ENCODE data around the gene KLK11.

The KLK11 gene

DNA sequence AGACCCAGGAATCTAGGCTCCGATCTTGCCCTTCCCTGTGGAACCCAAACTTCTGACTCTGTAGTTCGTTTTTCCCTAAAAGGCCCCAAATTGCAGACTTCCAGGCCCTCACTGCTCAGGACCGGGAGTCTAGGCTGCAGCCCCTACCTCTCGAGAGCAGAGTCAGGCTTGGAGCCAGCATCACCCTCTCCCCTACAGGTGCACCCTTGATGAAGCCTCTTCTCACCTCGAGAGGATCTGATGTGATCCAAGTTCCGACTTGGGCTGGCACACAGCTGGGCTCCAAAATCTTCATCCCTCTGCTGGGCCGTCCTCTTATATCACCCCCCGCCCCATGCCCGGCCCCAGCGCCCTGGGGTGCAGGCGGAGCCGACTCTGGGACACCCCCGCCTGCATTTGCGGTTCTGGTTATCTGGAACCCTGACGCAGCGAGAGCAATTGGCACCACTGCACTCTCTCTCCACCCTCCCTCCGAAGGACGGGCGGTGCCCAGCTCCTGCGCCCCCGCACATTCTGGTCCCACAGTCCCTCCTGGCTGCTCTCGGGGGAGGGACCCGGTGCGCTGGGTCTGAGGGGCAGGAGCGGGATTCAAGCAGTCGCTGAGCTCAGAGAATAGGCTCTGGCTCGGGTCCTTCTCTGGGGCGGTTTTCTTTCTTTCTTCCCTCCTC is 42.7 kb downstream of the KLK11 start, which contains the start of gene KLK7:
KLK7 (minus strand) TSS at position 293 of the 668 bp plus-strand sequence. CDS start 1,518 bp downstream, outside the sequence.
- ATAC-seq (ENCODE audit: insufficient read depth, low read depth) = no peak
- H3K4me1 ChIP-seq (ENCODE audit: insufficient read depth, low read length) = no peaks in the 10 kb centered on the region
- no peaks in the 10 kb centered on the region for H3K9me3 ChIP-seq (ENCODE audit: insufficient read depth, low read length, severe bottlenecking)
- peaks cover 4% of the 10 kb centered on the region for H3K27me3 ChIP-seq (ENCODE audit: insufficient read depth, low read length, poor library complexity)
- no peaks in the 10 kb centered on the region for H3K79me2 ChIP-seq (ENCODE audit: insufficient read depth, low read length)
- no peak for TF ChIP-seq EZH2 (IDR thresholded peaks at IDR 0.05; ENCODE audit: borderline replicate concordance, low read depth, low read length, severe bottlenecking)
- TF ChIP-seq, protein P1, sequence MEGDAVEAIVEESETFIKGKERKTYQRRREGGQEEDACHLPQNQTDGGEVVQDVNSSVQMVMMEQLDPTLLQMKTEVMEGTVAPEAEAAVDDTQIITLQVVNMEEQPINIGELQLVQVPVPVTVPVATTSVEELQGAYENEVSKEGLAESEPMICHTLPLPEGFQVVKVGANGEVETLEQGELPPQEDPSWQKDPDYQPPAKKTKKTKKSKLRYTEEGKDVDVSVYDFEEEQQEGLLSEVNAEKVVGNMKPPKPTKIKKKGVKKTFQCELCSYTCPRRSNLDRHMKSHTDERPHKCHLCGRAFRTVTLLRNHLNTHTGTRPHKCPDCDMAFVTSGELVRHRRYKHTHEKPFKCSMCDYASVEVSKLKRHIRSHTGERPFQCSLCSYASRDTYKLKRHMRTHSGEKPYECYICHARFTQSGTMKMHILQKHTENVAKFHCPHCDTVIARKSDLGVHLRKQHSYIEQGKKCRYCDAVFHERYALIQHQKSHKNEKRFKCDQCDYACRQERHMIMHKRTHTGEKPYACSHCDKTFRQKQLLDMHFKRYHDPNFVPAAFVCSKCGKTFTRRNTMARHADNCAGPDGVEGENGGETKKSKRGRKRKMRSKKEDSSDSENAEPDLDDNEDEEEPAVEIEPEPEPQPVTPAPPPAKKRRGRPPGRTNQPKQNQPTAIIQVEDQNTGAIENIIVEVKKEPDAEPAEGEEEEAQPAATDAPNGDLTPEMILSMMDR (IDR thresholded peaks at IDR 0.05; ENCODE audit: borderline replicate concordance, extremely low read depth, low read length, poor library complexity, severe bottlenecking) = no peak
- no peak within 1 kb of the TSS for H3K27ac ChIP-seq (ENCODE audit: low read length)
- no peak within 1 kb of the TSS for H2AFZ ChIP-seq (ENCODE audit: low read depth, low read length)
- H3K4me2 ChIP-seq (ENCODE audit: insufficient read depth, low read length) = no peak within 1 kb of the TSS
- no peak for DNase-seq
- H3K36me3 ChIP-seq (ENCODE audit: insufficient read depth, low read length) = no peaks in the 10 kb centered on the region
- no peaks in the 10 kb centered on the region for H4K20me1 ChIP-seq (ENCODE audit: insufficient read depth, low read length)
- no peak within 1 kb of the TSS for H3K9ac ChIP-seq (ENCODE audit: low read depth, low read length)
- no peak within 1 kb of the TSS for H3K4me3 ChIP-seq (ENCODE audit: low read depth in 1 of 2, low read length in 2 of 2)

DNA sequence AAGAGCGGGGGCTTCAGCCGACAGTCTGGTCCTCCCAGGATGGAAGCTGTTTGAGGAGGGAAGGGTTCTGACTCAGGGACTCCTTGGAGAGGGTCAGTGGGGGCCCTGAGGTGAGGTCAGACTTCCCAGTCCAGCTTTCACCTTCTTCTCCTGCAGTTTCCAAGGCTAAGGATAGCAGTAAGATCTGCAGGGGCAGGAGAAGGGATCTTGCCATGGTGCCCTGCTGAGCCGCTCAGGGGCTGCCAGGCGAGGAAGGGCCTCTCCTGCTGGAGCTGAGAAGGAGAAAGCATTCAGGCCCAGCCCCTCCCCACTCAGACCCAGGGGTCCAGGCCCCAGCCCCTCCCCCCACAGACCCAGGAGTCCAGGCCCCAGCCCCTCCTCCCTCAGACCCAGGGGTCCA is 44.2 kb downstream of the KLK11 start:
- Histone ChIP-seq H3K9ac (ENCODE audit: low read depth, low read length) (no peak overlapping the region), H3K79me2 (ENCODE audit: insufficient read depth, low read length) (no peaks in the 10 kb centered on the region), H3K27me3 (ENCODE audit: insufficient read depth, low read length, poor library complexity) (peaks cover 3% of the 10 kb centered on the region), H3K36me3 (ENCODE audit: insufficient read depth, low read length) (no peaks in the 10 kb centered on the region), H3K4me3 (ENCODE audit: low read depth in 1 of 2, low read length in 2 of 2) (no peak overlapping the region), H3K27ac (ENCODE audit: low read length) (no peak overlapping the region), H3K4me1 (ENCODE audit: insufficient read depth, low read length) (no peaks in the 10 kb centered on the region), H4K20me1 (ENCODE audit: insufficient read depth, low read length) (no peaks in the 10 kb centered on the region), H3K4me2 (ENCODE audit: insufficient read depth, low read length) (no peak overlapping the region), H3K9me3 (ENCODE audit: insufficient read depth, low read length, severe bottlenecking) (no peaks in the 10 kb centered on the region), H2AFZ (ENCODE audit: low read depth, low read length) (no peak overlapping the region)
- TF ChIP-seq, protein P1 (IDR thresholded peaks at IDR 0.05; ENCODE audit: borderline replicate concordance, extremely low read depth, low read length, poor library complexity, severe bottlenecking) = no peak
- TF ChIP-seq EZH2 (IDR thresholded peaks at IDR 0.05; ENCODE audit: borderline replicate concordance, low read depth, low read length, severe bottlenecking) = no peak
- ATAC-seq (ENCODE audit: insufficient read depth, low read depth) (no peak), DNase-seq (no peak)

DNA sequence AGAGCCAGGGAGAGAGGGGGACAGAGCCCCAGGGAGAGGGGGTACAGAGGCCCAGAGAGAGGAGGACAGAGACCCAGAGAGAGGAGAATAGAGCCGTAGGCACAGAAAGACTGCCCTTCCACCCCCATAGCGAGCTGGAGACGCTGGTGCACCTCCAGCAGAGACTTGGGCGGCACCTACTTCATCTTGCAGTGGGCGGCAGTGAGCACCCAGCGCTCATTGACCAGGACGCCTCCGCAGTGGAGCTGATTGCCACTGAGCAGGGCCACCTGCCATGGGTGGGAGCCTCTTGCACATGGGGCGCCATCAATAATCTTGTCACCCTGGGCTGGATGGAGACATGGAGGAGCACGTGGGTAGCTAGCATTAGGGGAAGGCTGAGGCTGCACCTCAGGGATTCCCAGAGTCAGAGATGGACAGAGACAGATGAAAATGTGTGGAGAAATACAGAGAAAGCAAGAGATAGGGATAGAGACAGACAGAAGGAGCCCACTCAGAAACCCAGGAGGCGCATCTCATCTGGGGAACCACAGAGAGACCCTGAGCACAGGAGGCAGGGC is 44.7 kb downstream of the KLK11 start:
- Histone ChIP-seq H3K27me3 (ENCODE audit: insufficient read depth, low read length, poor library complexity) (no peaks in the 10 kb centered on the region), H3K36me3 (ENCODE audit: insufficient read depth, low read length) (no peaks in the 10 kb centered on the region), H3K9me3 (ENCODE audit: insufficient read depth, low read length, severe bottlenecking) (no peaks in the 10 kb centered on the region), H3K27ac (ENCODE audit: low read length) (no peak overlapping the region), H3K4me2 (ENCODE audit: insufficient read depth, low read length) (no peak overlapping the region), H2AFZ (ENCODE audit: low read depth, low read length) (no peak overlapping the region), H3K9ac (ENCODE audit: low read depth, low read length) (no peak overlapping the region), H3K79me2 (ENCODE audit: insufficient read depth, low read length) (no peaks in the 10 kb centered on the region), H4K20me1 (ENCODE audit: insufficient read depth, low read length) (no peaks in the 10 kb centered on the region), H3K4me3 (ENCODE audit: low read depth in 1 of 2, low read length in 2 of 2) (no peak overlapping the region), H3K4me1 (ENCODE audit: insufficient read depth, low read length) (no peaks in the 10 kb centered on the region)
- DNase-seq (no peak), ATAC-seq (ENCODE audit: insufficient read depth, low read depth) (no peak)
- TF ChIP-seq, protein P1 (IDR thresholded peaks at IDR 0.05; ENCODE audit: borderline replicate concordance, extremely low read depth, low read length, poor library complexity, severe bottlenecking) = no peak
- TF ChIP-seq EZH2 (IDR thresholded peaks at IDR 0.05; ENCODE audit: borderline replicate concordance, low read depth, low read length, severe bottlenecking) = no peak
